SH-SY5Y (cell line): ENCODE results near the gene KL.

ENCODE experiments used
- GATA2 ChIP-seq: IDR thresholded peaks from 2 replicates; pipeline ENCODE4 v1.6.1; 2011; ENCODE audit warnings: mild to moderate bottlenecking, low read depth, low read length
- GATA3 ChIP-seq: IDR thresholded peaks from 2 replicates; pipeline ENCODE4 v1.6.1; 2011; ENCODE audit warnings: low read depth, mild to moderate bottlenecking, low read length, moderate library complexity

GRCh38 chr13:33026489-33027152 lies 10.4 kb downstream of the KL start:
- TF ChIP-seq GATA2, result no peak
- TF ChIP-seq GATA3, result no peak
